ENCODE measurements around the gene SPAG16.

- no peak for TF ChIP-seq CTCF (IDR thresholded peaks at IDR 0.05)
- no peak for TF ChIP-seq POLR2A (IDR thresholded peaks at IDR 0.05)
Observed at GRCh38 chr2:213238753-213239495, 45.3 kb upstream of the SPAG16 start.
